HG02840 (cell line): ENCODE results near the gene ANXA8.

Experiments
- ATAC-seq: cut with Tn5 transposase; IDR thresholded peaks from one replicate; pipeline ENCODE4 v1.9.1; 2021; ENCODE audit warnings: mild to moderate bottlenecking, moderate library complexity, moderate number of reproducible peaks; ENCODE audit not compliant: unreplicated experiment, low FRiP score

ANXA8 gene

GRCh38 chr10:47449102-47449978, 34.6 kb downstream of the ANXA8 start:
- ATAC-seq, result no peak

- no peak for ATAC-seq
Measured at GRCh38 chr10:47447705-47448104, 36.2 kb downstream of the ANXA8 start.

GRCh38 chr10:47447209-47447608, 36.7 kb downstream of the ANXA8 start:
- no peak for ATAC-seq

- ATAC-seq, result no peak
Measured at GRCh38 chr10:47445720-47446119, 38.2 kb downstream of the ANXA8 start.

GRCh38 chr10:47444047-47444446, 39.9 kb downstream of the ANXA8 start:
- ATAC-seq, result no peak

GRCh38 chr10:47443145-47443544, 40.8 kb downstream of the ANXA8 start:
- ATAC-seq, result no peak

GRCh38 chr10:47442351-47442750, 41.6 kb downstream of the ANXA8 start:
- no peak for ATAC-seq

GRCh38 chr10:47441938-47442337, 42.0 kb downstream of the ANXA8 start:
- no peak for ATAC-seq

- no peak for ATAC-seq
Measured at GRCh38 chr10:47440207-47440606, 43.7 kb downstream of the ANXA8 start.

- no peak for ATAC-seq
Measured at GRCh38 chr10:47438857-47439474, 44.9 kb downstream of the ANXA8 start.

- ATAC-seq, result no peak
Measured at GRCh38 chr10:47435081-47435480, 48.8 kb downstream of the ANXA8 start.

- ATAC-seq, result no peak
Measured at GRCh38 chr10:47425813-47426419, 58.0 kb downstream of the ANXA8 start.

GRCh38 chr10:47424231-47424630, 59.7 kb downstream of the ANXA8 start:
- no peak for ATAC-seq

GRCh38 chr10:47423476-47423875, 60.4 kb downstream of the ANXA8 start:
- ATAC-seq, result no peak

GRCh38 chr10:47421057-47421952, 62.6 kb downstream of the ANXA8 start:
- no peak for ATAC-seq

- ATAC-seq, result no peak
Measured at GRCh38 chr10:47420305-47421056, 63.4 kb downstream of the ANXA8 start.

GRCh38 chr10:47419421-47419820, 64.5 kb downstream of the ANXA8 start:
- no peak for ATAC-seq

- no peak for ATAC-seq
Measured at GRCh38 chr10:47418966-47419365, 64.9 kb downstream of the ANXA8 start.

- ATAC-seq, result no peak
Measured at GRCh38 chr10:47418321-47418720, 65.6 kb downstream of the ANXA8 start.
